ENCODE measurements around the gene DNAAF9.

DNAAF9 gene

GRCh38 chr20:3407040-3407770 is at the start of gene DNAAF9:
Gene DNAAF9, minus strand, starts transcription at chr20:3407669. Its CDS starts 112 bp downstream, at chr20:3407557.
- DNase-seq (ENCODE audit: low spot score) = peak; percentile 73
- TF ChIP-seq CTCF (IDR thresholded peaks at IDR 0.05; ENCODE audit: extremely low read depth, missing control alignments) = no peak

- no peak for DNase-seq (ENCODE audit: low spot score)
- no peak for TF ChIP-seq CTCF (IDR thresholded peaks at IDR 0.05; ENCODE audit: extremely low read depth, missing control alignments)
Measured at GRCh38 chr20:3456648-3457047, 49.2 kb upstream of the DNAAF9 start.

GRCh38 chr20:3454831-3455230 is 47.4 kb upstream of the DNAAF9 start:
- TF ChIP-seq CTCF (IDR thresholded peaks at IDR 0.05; ENCODE audit: extremely low read depth, missing control alignments) = no peak
- no peak for DNase-seq (ENCODE audit: low spot score)

- no peak for TF ChIP-seq CTCF (IDR thresholded peaks at IDR 0.05; ENCODE audit: extremely low read depth, missing control alignments)
- no peak for DNase-seq (ENCODE audit: low spot score)
Measured at GRCh38 chr20:3452690-3453089, 45.2 kb upstream of the DNAAF9 start.

GRCh38 chr20:3452136-3452535 is 44.7 kb upstream of the DNAAF9 start:
- no peak for DNase-seq (ENCODE audit: low spot score)
- TF ChIP-seq CTCF (IDR thresholded peaks at IDR 0.05; ENCODE audit: extremely low read depth, missing control alignments) = no peak

GRCh38 chr20:3449319-3449718 is 41.9 kb upstream of the DNAAF9 start:
- DNase-seq (ENCODE audit: low spot score) = no peak
- TF ChIP-seq CTCF (IDR thresholded peaks at IDR 0.05; ENCODE audit: extremely low read depth, missing control alignments) = no peak

GRCh38 chr20:3447321-3447720 is 39.9 kb upstream of the DNAAF9 start:
- no peak for DNase-seq (ENCODE audit: low spot score)

More at GRCh38 chr20:3447321-3447720, 39.9 kb upstream of the DNAAF9 start:
- TF ChIP-seq CTCF (IDR thresholded peaks at IDR 0.05; ENCODE audit: extremely low read depth, missing control alignments) = no peak

Data from GM20000 (cell line).